Stimulated activated CD8-positive, alpha-beta memory T cell treated with anti-CD3 and anti-CD28 coated beads, Interleukin-7, amount 100 ng/mL, for 1 hour (primary cell): ENCODE results near the gene STK11.
"Not testable (repeated sequence)": the region's sequence is repeated elsewhere in the genome, so short reads cannot be mapped to it uniquely, and the experiment has no call there.

Experiments
- DNase-seq, 2 donors: peaks; one replicate each; pipeline ENCODE4 v3.0.0-alpha.2; 2020; ENCODE audit warnings: low read depth in 2 of 2

The STK11 gene

GRCh38 chr19:1237027-1237659 is 31.6 kb downstream of the STK11 start:
- no peak for DNase-seq

- DNase-seq, result no peak
These were observed 32.3 kb downstream of the STK11 start, which contains the start of gene CBARP for GRCh38 chr19:1237754-1238368. Gene CBARP, minus strand, starts transcription at chr19:1238005. Its CDS starts 1,905 bp downstream, at chr19:1236100.

- DNase-seq, result no peak
These were observed 33.1 kb downstream of the STK11 start for GRCh38 chr19:1238369-1239303.

- no peak for DNase-seq
These were observed 33.8 kb downstream of the STK11 start for GRCh38 chr19:1239420-1239795.

- peak; percentile 82 to 89 for DNase-seq
These were observed 34.5 kb downstream of the STK11 start for GRCh38 chr19:1239796-1240737.

- no peak for DNase-seq
These were observed 35.3 kb downstream of the STK11 start for GRCh38 chr19:1240925-1241324.

- peak; percentile 84 to 91 for DNase-seq
These were observed 36.0 kb downstream of the STK11 start, which contains the start of gene ATP5F1D for GRCh38 chr19:1241417-1242095. Gene ATP5F1D, plus strand, starts transcription at chr19:1241751. Its CDS starts 100 bp downstream, at chr19:1241851.

GRCh38 chr19:1243768-1244692 is 38.5 kb downstream of the STK11 start:
- DNase-seq, result peak; percentile 76 to 83

GRCh38 chr19:1244693-1245451 is 39.3 kb downstream of the STK11 start:
- no peak for DNase-seq

GRCh38 chr19:1245494-1246264 is 40.1 kb downstream of the STK11 start:
- no peak for DNase-seq

GRCh38 chr19:1246265-1247087 is 40.9 kb downstream of the STK11 start:
- DNase-seq, result not testable (repeated sequence)

GRCh38 chr19:1247748-1248138 is 42.2 kb downstream of the STK11 start:
- no peak for DNase-seq

GRCh38 chr19:1248139-1248785 is 42.7 kb downstream of the STK11 start, which contains the start of gene MIDN:
Gene MIDN, plus strand, starts transcription at chr19:1248583. Its CDS starts 1,714 bp downstream, at chr19:1250297.
- no peak for DNase-seq

- DNase-seq, result peak in 1 of 2 donors; percentile 67
These were observed 43.3 kb downstream of the STK11 start for GRCh38 chr19:1248786-1249297.

GRCh38 chr19:1249298-1249989 is 43.9 kb downstream of the STK11 start:
- DNase-seq, result peak; percentile 85 to 90
